Measurements from ENCODE around the gene DOCK11. TPM values are rescaled to one million over a fixed set of nuclear protein-coding genes. Genes with fewer than 3 reads are reported as not detected.

DOCK11 gene
- total RNA-seq, 2 donors from 2014 or later: 4.9 to 15.8 TPM

Small RNA genes within 50 kb of the gene (small RNA-seq; reads per million reads assigned to genes)
- gene RF00019: not detected

Other genes with a start within 250 kb of the DOCK11 start
- gene WDR44, start 149.7 kb upstream of the DOCK11 start, total RNA-seq: 10 to 100 TPM in 1 of 2 donors, 1 to 10 TPM in 1; 9.9 to 10.1 TPM
- gene IL13RA1, start 231.8 kb downstream of the DOCK11 start, total RNA-seq: 10 to 100 TPM; 15.2 to 23.6 TPM

Data from body of pancreas (tissue), 2 donors.